Spinal cord (tissue), 4 donors: ENCODE data around the gene PTGS1. TPM values are rescaled to one million over a fixed set of nuclear protein-coding genes. Genes with fewer than 3 reads are reported as not detected.

Source experiments
- polyA plus RNA-seq, 2 donors: library from polyadenylated mRNA; unstranded; fragments of 120-200 nt; gene quantifications; one replicate each; pipeline ENCODE4 v1.2.1, GENCODE V29; 2013; ENCODE audit not compliant: insufficient read length in 2 of 2
- small RNA-seq: library from RNA; depleted of rRNA; stranded (forward); fragments of <200 nt; gene quantifications from one replicate; pipeline ENCODE3, GENCODE V24; 2014; ENCODE audit warnings: low replicate concordance
- total RNA-seq, 2 donors: library from RNA; depleted of rRNA in 1 of 2; stranded (reverse); fragments of 120-200 nt in 1 of 2; fragments of >200 nt in 1 of 2; gene quantifications; one replicate each; pipeline versions ENCODE4 v1.2.3 to v1.2.4, GENCODE V29; 2013 to 2014

PTGS1 gene
- total and polyA plus RNA-seq, 4 donors: 3.0 to 5.6 (median 3.5) TPM

Small RNAs within 50 kb of the gene (small RNA-seq; reads per million reads assigned to genes)
- not detected for gene AL162424.1

Other genes starting within 250 kb of the PTGS1 start
- gene NDUFA8, start 211.2 kb upstream of the PTGS1 start, total RNA-seq: 10 to 100 TPM; 46.0 to 59.4 TPM
- gene NDUFA8, start 211.2 kb upstream of the PTGS1 start, polyA plus RNA-seq: 100 to 1,000 TPM; 109 to 114 TPM
- 10 to 100 TPM in 1 of 2 donors, 1 to 10 TPM in 1; 5.8 to 18.7 TPM for gene MORN5, start 211.1 kb upstream of the PTGS1 start, total RNA-seq
- 1 to 10 TPM; 7.5 to 7.9 TPM for gene MORN5, start 211.1 kb upstream of the PTGS1 start, polyA plus RNA-seq
- 1 to 10 TPM in 1 of 2 donors, under 1 TPM in 1; 0.99 to 5.1 TPM for gene LHX6, start 142.1 kb upstream of the PTGS1 start, total RNA-seq
- gene LHX6, start 142.1 kb upstream of the PTGS1 start, polyA plus RNA-seq: 1 to 10 TPM; 3.2 to 3.3 TPM
- 10 to 100 TPM; 14.4 to 21.2 TPM for gene RBM18, start 106.2 kb upstream of the PTGS1 start, total RNA-seq
- gene RBM18, start 106.2 kb upstream of the PTGS1 start, polyA plus RNA-seq: 10 to 100 TPM; 29.5 to 32.7 TPM
- gene MRRF, start 106.1 kb upstream of the PTGS1 start, total RNA-seq: 10 to 100 TPM; 29.5 to 31.6 TPM
- gene MRRF, start 106.1 kb upstream of the PTGS1 start, polyA plus RNA-seq: 10 to 100 TPM; 23.5 to 26.1 TPM
- not detected for gene OR1J1, start 106.9 kb downstream of the PTGS1 start, total RNA-seq
- gene OR1J1, start 106.9 kb downstream of the PTGS1 start, polyA plus RNA-seq: not detected
- gene OR1J2, start 139.8 kb downstream of the PTGS1 start, total RNA-seq: not detected
- not detected for gene OR1J2, start 139.8 kb downstream of the PTGS1 start, polyA plus RNA-seq
- gene OR1J4, start 148.1 kb downstream of the PTGS1 start, total RNA-seq: not detected
- not detected for gene OR1J4, start 148.1 kb downstream of the PTGS1 start, polyA plus RNA-seq
- not detected for gene OR1N1, start 156.3 kb downstream of the PTGS1 start, total RNA-seq
- gene OR1N1, start 156.3 kb downstream of the PTGS1 start, polyA plus RNA-seq: not detected
- not detected for gene OR1N2, start 182.1 kb downstream of the PTGS1 start, total RNA-seq
- not detected for gene OR1N2, start 182.1 kb downstream of the PTGS1 start, polyA plus RNA-seq
- gene OR1L8, start 212.4 kb downstream of the PTGS1 start, total RNA-seq: under 1 TPM in 1 of 2 donors, not detected in 1; 0.22 TPM
- under 1 TPM in 1 of 2 donors, not detected in 1; 0.26 TPM for gene OR1L8, start 212.4 kb downstream of the PTGS1 start, polyA plus RNA-seq
- not detected for gene OR1Q1, start 243.7 kb downstream of the PTGS1 start, total RNA-seq
- gene OR1Q1, start 243.7 kb downstream of the PTGS1 start, polyA plus RNA-seq: not detected